ENCODE data around the gene ACSF3. TPM values are rescaled to one million over a fixed set of nuclear protein-coding genes. Genes with fewer than 3 reads are reported as not detected.

ACSF3 gene
- polyA plus RNA-seq, 3 donors, result 15.3 to 24.3 (median 18.0) TPM

GRCh38 chr16:89145406-89146161, 51.9 kb downstream of the ACSF3 start:
- WGBS, 3 donors, result 95 to 96% (median 96%) methylated on average over 25 of the region's 25 CpGs
- H3K27ac ChIP-seq (ENCODE audit: low read depth, low read length), result no peak overlapping the region

- no peak overlapping the region for H3K27ac ChIP-seq (ENCODE audit: low read depth, low read length)
- WGBS, 3 donors, result 97 to 98% (median 97%) methylated on average over 19 to 21 of the region's 21 CpGs
Observed at GRCh38 chr16:89146211-89147005, 52.8 kb downstream of the ACSF3 start.

DNA sequence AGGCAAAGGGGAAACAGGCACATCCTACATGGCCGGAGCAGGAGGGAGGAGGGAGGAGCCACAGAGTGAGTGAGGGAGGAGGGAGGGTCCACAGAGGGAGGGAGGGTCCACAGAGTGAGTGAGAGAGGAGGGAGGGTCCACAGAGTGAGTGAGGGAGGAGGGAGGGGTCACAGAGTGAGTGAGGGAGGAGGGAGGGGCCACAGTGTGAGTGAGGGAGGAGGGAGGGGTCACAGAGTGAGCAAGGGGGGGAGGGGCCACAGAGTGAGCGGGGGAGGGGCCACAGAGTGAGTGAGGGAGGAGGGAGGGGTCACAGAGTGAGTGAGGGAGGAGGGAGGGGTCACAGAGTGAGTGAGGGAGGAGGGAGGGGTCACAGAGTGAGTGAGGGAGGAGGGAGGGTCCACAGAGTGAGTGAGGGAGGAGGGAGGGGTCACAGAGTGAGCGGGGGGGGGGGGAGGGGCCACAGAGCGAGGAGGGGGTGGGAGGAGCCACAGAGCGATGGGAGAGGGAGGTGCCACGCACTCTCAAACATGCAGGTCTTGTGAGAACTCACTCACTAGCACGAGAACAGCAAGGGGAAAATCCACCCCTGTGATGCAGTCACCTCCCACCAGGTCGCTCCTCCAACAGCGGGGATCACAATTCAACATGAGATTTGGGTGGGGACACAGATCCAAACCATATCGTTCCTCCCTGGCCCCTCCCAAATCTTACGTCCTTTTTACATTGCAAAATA, 53.6 kb downstream of the ACSF3 start:
- WGBS, 3 donors, result 77 to 87% (median 82%) methylated on average over 7 to 10 of the region's 11 CpGs
- H3K27ac ChIP-seq (ENCODE audit: low read depth, low read length), result no peak overlapping the region

GRCh38 chr16:89149386-89149785, 55.7 kb downstream of the ACSF3 start:
- WGBS, 3 donors, result 97 to 99% (median 98%) methylated on average over 9 of the region's 9 CpGs
- no peak overlapping the region for H3K27ac ChIP-seq (ENCODE audit: low read depth, low read length)

GRCh38 chr16:89150090-89150835, 56.6 kb downstream of the ACSF3 start:
- WGBS, 3 donors, result 86 to 98% (median 97%) methylated on average over 18 of the region's 18 CpGs

DNA sequence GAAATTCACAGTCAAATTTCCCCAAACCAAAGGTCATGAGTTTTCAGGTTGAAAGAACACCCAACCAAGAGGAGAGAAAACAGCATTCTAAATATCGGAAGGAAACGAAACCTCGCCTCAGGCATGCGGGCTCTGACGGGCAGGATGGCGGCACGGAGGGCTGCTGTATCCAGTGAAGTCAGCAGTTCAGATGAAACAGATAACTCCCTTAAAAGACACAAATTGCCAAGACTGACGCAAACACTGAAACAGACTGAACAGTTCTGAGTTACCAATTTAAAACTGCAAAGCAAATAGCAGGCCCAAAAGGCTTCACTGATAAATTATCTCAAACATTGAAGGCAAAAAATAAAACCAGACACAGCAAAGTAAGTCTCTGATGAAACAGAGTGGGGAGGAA, 57.3 kb downstream of the ACSF3 start:
- no peak overlapping the region for H3K27ac ChIP-seq (ENCODE audit: low read depth, low read length)
- 96% methylated on average over 8 of the region's 8 CpGs for WGBS, 3 donors

More at GRCh38 chr16:89150090-89150835, 56.6 kb downstream of the ACSF3 start:
- H3K27ac ChIP-seq (ENCODE audit: low read depth, low read length), result no peak overlapping the region

GRCh38 chr16:89152831-89153700, 59.4 kb downstream of the ACSF3 start:
- WGBS, 3 donors, result 86 to 92% (median 89%) methylated on average over 40 to 41 of the region's 41 CpGs
- H3K27ac ChIP-seq (ENCODE audit: low read depth, low read length), result no peak overlapping the region

GRCh38 chr16:89153848-89154271, 60.2 kb downstream of the ACSF3 start:
- H3K27ac ChIP-seq (ENCODE audit: low read depth, low read length), result no peak overlapping the region
- 88 to 93% (median 88%) methylated on average over 18 to 19 of the region's 19 CpGs for WGBS, 3 donors

DNA sequence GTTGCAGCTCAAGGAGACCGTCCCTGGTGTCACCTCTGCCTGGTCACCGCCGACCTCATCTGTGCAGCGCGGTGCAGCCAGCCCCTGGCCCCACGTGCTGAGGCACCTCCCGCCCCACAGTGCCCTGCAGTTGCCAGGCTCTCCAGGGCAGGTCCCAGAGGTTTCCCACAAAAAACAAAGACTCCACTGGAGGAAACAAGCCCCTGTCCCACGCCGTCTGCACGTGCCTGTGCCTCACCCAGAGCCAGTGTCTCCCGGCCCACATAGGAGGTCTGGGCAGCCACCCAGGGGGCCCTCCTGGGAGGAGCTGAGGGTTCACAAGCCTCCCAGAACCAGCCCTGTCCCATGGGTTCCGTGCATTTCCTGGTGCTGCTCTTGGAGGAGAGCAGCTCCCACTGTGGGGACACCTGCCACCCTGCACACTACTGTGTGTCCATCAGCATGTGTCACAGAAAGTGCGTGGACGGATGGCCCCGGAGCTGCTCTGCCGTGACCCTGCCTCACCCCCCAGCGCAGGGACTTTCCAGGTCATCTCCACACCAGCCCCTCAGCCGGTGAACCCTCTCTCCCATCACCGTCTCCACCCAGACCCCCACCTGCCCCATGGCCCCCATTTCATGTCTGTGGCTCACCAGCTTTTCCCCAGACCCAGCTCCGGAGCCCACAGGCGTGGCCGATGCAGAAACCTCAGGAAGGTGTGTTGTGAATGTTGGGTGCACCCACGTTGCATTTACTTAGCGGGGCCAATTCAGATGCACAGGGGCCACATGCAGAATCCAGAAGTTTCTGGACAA, 60.9 kb downstream of the ACSF3 start:
- no peak overlapping the region for H3K27ac ChIP-seq (ENCODE audit: low read depth, low read length)
- WGBS, 3 donors, result 60 to 70% (median 70%) methylated on average over 24 of the region's 24 CpGs

DNA sequence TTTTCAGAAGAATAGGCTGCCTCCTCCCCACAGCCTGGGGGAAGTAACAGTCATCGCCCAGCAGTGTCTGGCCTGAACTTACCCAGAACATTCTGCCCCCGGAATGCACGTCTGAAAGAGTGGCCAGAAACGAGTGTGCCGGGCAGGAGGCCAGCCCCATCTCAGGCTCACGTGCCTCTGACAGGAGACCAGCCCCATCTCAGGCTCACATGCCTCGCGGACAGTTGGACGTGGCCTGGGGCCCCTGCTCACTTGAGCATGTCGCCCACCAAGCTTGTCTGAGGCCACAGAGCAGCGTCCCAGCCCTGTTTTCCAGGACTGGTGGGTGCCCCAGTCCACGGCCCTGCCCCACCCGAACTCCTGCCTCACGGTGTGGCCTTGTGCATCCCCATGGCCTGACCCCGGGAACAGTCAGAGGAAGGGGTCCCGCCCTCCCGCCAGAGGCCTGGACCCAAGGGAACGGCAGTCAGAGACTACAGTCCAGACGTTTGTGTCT, 61.6 kb downstream of the ACSF3 start:
- H3K27ac ChIP-seq (ENCODE audit: low read depth, low read length), result no peak overlapping the region
- WGBS, 3 donors, result 29 to 33% (median 31%) methylated on average over 19 of the region's 19 CpGs

DNA sequence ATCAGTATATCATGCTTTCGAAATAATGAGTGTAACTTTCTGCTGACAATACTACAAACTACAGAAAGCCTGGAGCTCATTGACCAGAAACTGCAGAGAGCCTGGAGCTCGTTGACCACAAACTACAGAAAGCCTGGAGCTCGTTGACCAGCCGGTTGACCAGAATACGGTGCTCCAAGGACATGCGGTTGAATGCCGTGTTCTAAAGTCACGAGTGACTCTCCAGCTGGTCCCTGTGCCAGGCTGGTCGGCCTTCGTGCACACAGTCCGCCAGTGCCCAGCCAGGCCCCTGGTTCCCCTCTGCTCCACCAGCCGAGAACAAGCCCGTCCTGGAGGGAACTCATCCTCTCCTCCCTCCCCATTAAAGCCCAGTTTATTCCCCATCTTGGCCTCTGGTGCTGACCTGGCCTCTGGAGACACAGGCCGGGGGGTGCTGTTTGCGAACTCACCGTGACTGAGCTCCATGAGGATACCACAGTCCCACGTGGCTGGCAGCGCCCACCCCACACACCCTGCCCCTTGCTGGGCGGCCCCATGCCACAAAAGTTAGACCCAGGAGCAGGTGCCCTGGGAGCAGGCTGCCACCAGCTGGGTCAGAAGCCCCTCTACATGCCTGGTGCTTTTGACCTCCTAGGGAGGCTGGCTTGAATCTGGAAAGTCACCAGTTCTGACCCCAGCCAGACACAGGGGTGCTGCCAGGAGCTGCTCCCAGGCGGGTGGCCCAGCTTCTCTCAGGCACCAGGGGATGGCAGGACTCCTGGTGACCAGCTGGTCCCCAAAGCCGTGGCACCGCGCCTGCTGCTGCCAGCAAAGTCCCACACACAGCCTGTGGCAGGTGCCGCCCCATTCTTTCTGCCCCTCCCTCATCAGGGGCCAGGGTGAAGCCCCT, 62.4 kb downstream of the ACSF3 start:
- 54 to 57% (median 55%) methylated on average over 24 of the region's 24 CpGs for WGBS, 3 donors

DNA sequence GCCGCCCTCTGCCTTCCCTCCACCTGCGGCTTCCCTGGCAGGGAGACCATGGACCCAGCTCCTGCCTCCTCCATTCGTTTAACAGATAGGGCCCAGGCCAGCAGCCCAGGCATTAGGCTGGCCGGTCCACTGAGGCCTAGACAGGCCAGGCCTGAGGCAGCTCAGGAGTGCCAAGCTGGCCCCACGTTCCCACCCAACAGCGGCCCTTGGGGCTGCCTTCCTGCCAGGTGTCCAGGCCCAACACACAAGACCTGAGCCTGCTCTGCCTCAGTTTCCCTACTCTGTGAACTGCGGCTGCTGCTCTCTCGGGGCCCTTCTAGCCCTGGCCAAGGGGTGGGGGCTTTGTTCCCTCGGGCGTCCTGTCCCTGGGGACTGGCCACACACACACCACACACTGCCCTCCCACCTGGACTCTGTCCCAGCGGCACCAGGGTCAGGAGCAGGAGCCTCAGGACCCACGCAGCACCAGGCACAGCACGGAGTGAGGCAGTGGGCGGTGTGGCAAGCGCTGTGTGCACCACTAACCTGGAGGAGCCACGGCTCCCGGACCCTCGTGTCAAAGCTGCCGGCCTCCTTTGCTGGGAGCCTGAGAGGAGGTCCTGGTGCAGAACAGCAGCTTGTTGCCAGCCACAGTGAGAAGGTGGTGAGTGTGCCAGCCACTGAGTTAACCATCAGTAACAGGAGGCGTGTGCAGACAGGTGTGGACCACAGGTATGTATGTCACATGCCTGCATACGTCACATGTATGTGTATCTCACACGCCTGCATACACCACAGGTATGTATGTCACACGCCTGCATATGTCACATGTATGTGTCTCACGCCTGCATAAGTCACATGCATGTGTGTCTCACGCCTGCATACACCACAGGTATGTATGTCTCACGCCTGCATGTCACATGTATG, 63.3 kb downstream of the ACSF3 start:
- 69 to 73% (median 72%) methylated on average over 26 of the region's 26 CpGs for WGBS, 3 donors
- no peak overlapping the region for H3K27ac ChIP-seq (ENCODE audit: low read depth, low read length)

More for the DNA sequence above, 62.4 kb downstream of the ACSF3 start:
- no peak overlapping the region for H3K27ac ChIP-seq (ENCODE audit: low read depth, low read length)

DNA sequence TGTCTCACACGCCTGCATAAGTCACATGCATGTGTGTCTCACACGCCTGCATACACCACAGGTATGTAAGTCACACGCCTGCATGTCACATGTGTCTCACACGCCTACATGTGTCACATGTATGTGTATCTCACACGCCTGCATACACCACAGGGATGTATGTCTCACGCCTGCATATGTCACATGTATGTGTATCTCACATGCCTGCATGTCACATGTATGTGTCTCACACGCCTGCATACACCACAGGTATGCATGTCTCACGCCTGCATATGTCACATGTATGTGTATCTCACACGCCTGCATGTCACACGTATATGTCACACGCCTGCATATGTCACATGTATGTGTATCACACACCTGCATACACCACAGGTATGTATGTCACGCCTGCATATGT, 64.1 kb downstream of the ACSF3 start:
- 91 to 94% (median 94%) methylated on average over 12 of the region's 12 CpGs for WGBS, 3 donors
- H3K27ac ChIP-seq (ENCODE audit: low read depth, low read length), result no peak overlapping the region

DNA sequence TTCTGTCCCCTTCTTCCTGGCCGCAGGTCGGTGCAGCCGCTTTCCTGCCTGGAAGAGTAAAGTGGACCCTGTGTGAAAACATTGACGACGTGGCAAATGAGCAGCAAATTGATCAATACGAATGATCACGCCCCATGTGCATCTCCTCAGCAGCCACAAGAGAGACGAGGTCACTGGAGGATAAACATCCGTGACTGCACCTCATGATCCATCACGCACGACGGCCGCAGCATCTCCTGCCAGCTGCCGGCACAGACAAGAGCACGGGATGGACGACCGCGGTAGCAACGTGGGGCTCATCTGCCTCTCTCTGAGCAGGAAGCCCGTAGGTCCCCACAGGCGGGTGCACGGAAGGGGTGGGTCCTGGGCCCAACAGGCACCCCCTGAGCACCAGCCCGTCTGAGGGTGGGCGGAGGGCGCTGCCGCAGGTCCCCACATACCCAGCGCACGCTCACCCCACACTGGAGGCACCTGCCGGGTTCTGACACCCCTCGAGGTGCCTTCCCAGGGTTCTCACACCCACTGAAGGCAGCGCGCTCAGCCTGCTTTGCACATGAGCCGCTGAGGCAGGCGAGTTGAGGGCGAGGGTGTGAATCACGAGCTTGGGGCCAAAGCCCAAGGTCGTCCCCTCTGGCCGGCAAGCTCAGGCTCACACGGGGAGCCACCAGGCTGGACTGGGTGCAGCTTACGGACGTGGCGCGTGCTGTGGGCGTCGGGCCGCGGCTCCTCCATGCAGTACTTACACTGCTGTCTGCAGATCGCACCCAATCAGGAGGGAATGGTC, 65.6 kb downstream of the ACSF3 start:
- 61 to 78% (median 73%) methylated on average over 46 to 48 of the region's 48 CpGs for WGBS, 3 donors
- H3K27ac ChIP-seq (ENCODE audit: low read depth, low read length), result no peak overlapping the region
